A673 (cell line): ENCODE data around the gene CERS6. TPM values are rescaled to one million over a fixed set of nuclear protein-coding genes. Genes with fewer than 3 reads are reported as not detected.

Experiments used
- BruUV-seq: library from RNA; stranded (reverse); fragments of 400-500 nt; replicated peaks from 2 replicates; lab custom pipeline; 2021; lab: Mats Ljungman, UMichigan
- CTCF ChIA-PET: fragments of 300-600 bp; sonication (Branson Sonifier 250); formaldehyde crosslinking; loops from one replicate; lab custom pipeline; 2022; ENCODE audit warnings: antibody characterized with exemption; lab: Charles Lee
- POLR2A ChIA-PET: fragments of 300-600 bp; sonication (Branson Sonifier 250); formaldehyde crosslinking; loops from one replicate; lab custom pipeline; 2022; ENCODE audit warnings: antibody characterized with exemption; ENCODE audit not compliant: low non-redundant PET; lab: Charles Lee
- DNase-seq: peaks from one replicate; pipeline ENCODE4 v3.0.0-alpha.2; 2015; ENCODE audit warnings: low spot score
- H3K27ac ChIP-seq: fragments of 200-600 bp; sonication (generic); 2 replicates; pipeline ENCODE4 v1.5.1; 2016; ENCODE audit warnings: mixed run types, low read depth, mild to moderate bottlenecking, mixed read lengths, antibody characterized with exemption, low read length; ENCODE audit not compliant: poor library complexity, severe bottlenecking
- H3K27me3 ChIP-seq: fragments of 200-600 bp; sonication (generic); replicated peaks from 2 replicates; pipeline ENCODE4 v1.6.1; 2017; ENCODE audit warnings: mixed run types, low read depth, mild to moderate bottlenecking, mixed read lengths, antibody characterized with exemption, low read length; ENCODE audit not compliant: insufficient read depth, poor library complexity
- H3K36me3 ChIP-seq: fragments of 200-600 bp; sonication (generic); 2 replicates; pipeline ENCODE4 v1.6.1; 2016; ENCODE audit warnings: mixed run types, mild to moderate bottlenecking, mixed read lengths, antibody characterized with exemption, low read length; ENCODE audit not compliant: insufficient read depth, poor library complexity, severe bottlenecking
- H3K4me1 ChIP-seq: fragments of 200-600 bp; sonication (generic); 2 replicates; pipeline ENCODE4 v1.6.1; 2017; ENCODE audit warnings: mixed run types, mild to moderate bottlenecking, mixed read lengths, antibody characterized with exemption, low read length; ENCODE audit not compliant: insufficient read depth, poor library complexity, severe bottlenecking
- H3K4me3 ChIP-seq: fragments of 200-600 bp; sonication (generic); 2 replicates; pipeline ENCODE4 v1.5.1; 2016; ENCODE audit warnings: low read depth, mixed run types, mild to moderate bottlenecking, mixed read lengths, low read length; ENCODE audit not compliant: poor library complexity, severe bottlenecking
- H3K9me3 ChIP-seq: fragments of 200-600 bp; sonication (generic); 2 replicates; pipeline ENCODE4 v1.6.1; 2016; ENCODE audit warnings: mixed run types, low read depth, mild to moderate bottlenecking, mixed read lengths, antibody characterized with exemption, low read length; ENCODE audit not compliant: poor library complexity, severe bottlenecking
- CTCF ChIP-seq: fragments of 300-800, 200-600 bp; sonication (generic); conservative IDR thresholded peaks from 2 replicates; pipeline ENCODE4 v1.5.1; 2017; ENCODE audit warnings: low read depth, mild to moderate bottlenecking, antibody characterized with exemption, low read length, moderate library complexity, mixed read lengths
- EZH2 ChIP-seq: fragments of 200-600 bp; sonication (generic); IDR thresholded peaks from 2 replicates; pipeline ENCODE4 v1.6.1; 2017; ENCODE audit warnings: borderline replicate concordance, low read depth, mild to moderate bottlenecking, mixed read lengths, antibody characterized with exemption, low read length; ENCODE audit not compliant: poor library complexity, severe bottlenecking
- intact Hi-C: fragments of 100-400 bp; cut with micrococcal nuclease; formaldehyde crosslinking; loops from one replicate; pipeline ENCODE4 v1.10.0; 2022; ENCODE audit not compliant: unreplicated experiment
- total RNA-seq: library from RNA; stranded (reverse); gene quantifications from 2 replicates; pipeline ENCODE4 v1.2.3, GENCODE V29; 2021

CERS6 gene
- total RNA-seq, 1 experiment from 2014 or later: 12.4 TPM

GRCh38 chr2:168545439-168546082 lies 89.5 kb downstream of the CERS6 start:
- no peak for TF ChIP-seq CTCF
- no peak for TF ChIP-seq EZH2
- Histone ChIP-seq H3K4me1 (no peaks in the 10 kb centered on the region), H3K4me3 (no peak overlapping the region), H3K9me3 (no peaks in the 10 kb centered on the region), H3K36me3 (no peaks in the 10 kb centered on the region), H3K27me3 (no peaks in the 10 kb centered on the region), H3K27ac (no peak overlapping the region)
- POLR2A ChIA-PET: no interaction called here
- intact Hi-C loops: no loop called here
- no peak for DNase-seq
- CTCF ChIA-PET: no interaction called here
- BruUV-seq: no TSS peak

- Histone ChIP-seq H3K27ac (no peak overlapping the region), H3K4me1 (no peaks in the 10 kb centered on the region), H3K9me3 (no peaks in the 10 kb centered on the region), H3K27me3 (no peaks in the 10 kb centered on the region), H3K36me3 (no peaks in the 10 kb centered on the region), H3K4me3 (no peak overlapping the region)
- intact Hi-C loops: no loop called here
- TF ChIP-seq EZH2 (no peak), CTCF (no peak)
- POLR2A ChIA-PET: no interaction called here
- DNase-seq: no peak
- no TSS peak for BruUV-seq
- CTCF ChIA-PET: no interaction called here
These were observed 94.6 kb downstream of the CERS6 start for GRCh38 chr2:168550670-168551069.

- Histone ChIP-seq H3K9me3 (no peaks in the 10 kb centered on the region), H3K4me3 (no peak overlapping the region), H3K27ac (no peak overlapping the region), H3K36me3 (no peaks in the 10 kb centered on the region), H3K4me1 (no peaks in the 10 kb centered on the region), H3K27me3 (no peaks in the 10 kb centered on the region)
- BruUV-seq: no TSS peak
- intact Hi-C loops: no loop called here
- POLR2A ChIA-PET: no interaction called here
- TF ChIP-seq CTCF (no peak), EZH2 (no peak)
- CTCF ChIA-PET: no interaction called here
- DNase-seq: no peak
These were observed 96.4 kb downstream of the CERS6 start for GRCh38 chr2:168552450-168552856.
